Measurements from ENCODE around the gene BRD1. TPM values are rescaled to one million over a fixed set of nuclear protein-coding genes. Genes with fewer than 3 reads are reported as not detected.
"Not testable (repeated sequence)": the region's sequence is repeated elsewhere in the genome, so short reads cannot be mapped to it uniquely, and the experiment has no call there.

BRD1 gene
- total and polyA plus RNA-seq, 9 of the 15 experiments (the other 6 are each of a cell fraction or from before 2014, with no cell fraction given): 0.42 to 17.6 (median 5.5) TPM

DNA sequence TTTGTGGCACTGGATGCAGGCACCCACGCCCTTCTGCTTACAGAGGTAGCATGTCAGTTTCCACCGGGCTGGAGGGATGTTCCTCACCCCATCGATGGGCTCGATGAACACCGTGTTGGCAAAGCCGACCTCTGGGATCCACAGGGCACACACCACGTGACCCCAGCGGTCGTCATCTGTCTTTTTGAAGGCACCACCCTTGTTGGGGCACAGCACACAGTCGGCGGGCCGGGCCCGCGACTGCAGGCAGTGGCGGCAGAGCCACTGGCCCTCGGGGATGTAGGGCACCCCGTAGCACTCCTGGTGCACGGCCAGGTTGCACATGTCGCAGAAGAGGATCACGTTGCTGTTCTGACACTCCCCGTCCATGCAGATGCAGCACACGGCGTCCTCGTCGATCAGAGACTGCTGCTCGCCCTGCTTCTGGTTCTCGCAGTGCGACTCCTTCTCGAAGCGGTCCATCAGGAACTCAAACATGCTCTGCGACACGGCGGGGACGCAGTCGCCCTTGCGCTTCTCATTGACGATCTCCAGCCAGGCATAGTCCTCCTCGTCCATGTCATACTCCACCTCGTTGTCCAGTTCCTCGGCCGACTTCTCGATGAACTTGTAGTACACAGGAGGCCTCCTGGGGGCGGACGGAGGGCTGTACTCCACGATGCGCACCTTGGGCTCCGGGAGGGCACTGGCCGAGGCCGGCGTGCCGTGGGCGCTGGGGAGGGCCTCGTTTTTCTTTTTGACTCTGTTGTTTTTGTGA lies 4.2 kb downstream of the BRD1 start:
- no peak for FAIRE-seq

DNA sequence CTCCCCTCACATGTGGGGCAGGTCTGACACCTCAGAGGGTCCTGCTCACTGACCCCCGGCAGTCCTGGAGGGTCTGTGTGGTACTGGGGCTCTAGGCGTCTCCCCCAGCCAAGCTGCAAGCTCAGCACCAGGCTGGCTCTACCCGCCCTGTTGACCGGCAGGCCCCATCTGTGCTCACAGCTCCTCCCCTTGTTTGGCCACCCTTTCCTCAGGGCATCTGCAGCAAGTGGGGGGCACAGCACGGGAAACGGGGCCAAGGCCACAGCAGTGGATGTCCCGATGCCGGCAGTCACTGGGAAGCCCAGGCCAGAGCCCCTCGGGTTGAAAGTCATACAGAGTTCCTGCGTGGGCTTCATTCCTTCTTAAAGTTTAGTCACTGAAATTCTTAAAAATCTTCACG lies 5.9 kb downstream of the BRD1 start:
- POLR2A ChIA-PET: interaction anchor here (1.1 kb wide), 1 partner anchor 9 kb away, joined by 3 read pairs; no protein-coding TSS in a partner anchor
- H3K27me3 ChIP-seq (ENCODE audit: control insufficient read depth in 2 of 2, insufficient read depth in 2 of 2, low read length in 2 of 2); H2AFZ ChIP-seq (ENCODE audit: low read depth, low read length); H3K9me3 ChIP-seq (replicated peaks; ENCODE audit: control insufficient read depth, insufficient read depth, low read depth, low read length); CTCF ChIA-PET (ENCODE audit: low intra/inter-chr PET ratio); FAIRE-seq; H3K27ac ChIP-seq (ENCODE audit: extremely low read depth, low read depth, low read length); H3K4me3 ChIP-seq; H3K4me2 ChIP-seq (ENCODE audit: insufficient read depth, low read length); intact Hi-C loops (cut with micrococcal nuclease); ATAC-seq; H3K9me1 ChIP-seq (ENCODE audit: control insufficient read depth, insufficient read depth, low read length); DNase-seq (ENCODE audit: extremely low read depth in 1 of 4, low spot score in 3 of 4); BruUV-seq (replicated peaks): not testable (repeated sequence)
- Histone ChIP-seq H3K36me3 (ENCODE audit: control insufficient read depth, insufficient read depth, low read length) (peaks cover 76% of the 10 kb centered on the region; the same call in 2 of the 3 replicates), H3K9ac (ENCODE audit: insufficient read depth in 1 of 2, low read depth in 2 of 2, low read length in 2 of 2) (0 out of 4 replicates have a peak overlapping the region, but pooled peaks of 1 of the 2 experiments have one; percentile 36), H4K20me1 (replicated peaks; ENCODE audit: control insufficient read depth, insufficient read depth, low read length) (peaks cover 21% of the 10 kb centered on the region; the same call in 1 of the 2 replicates), H3K79me2 (ENCODE audit: control insufficient read depth, insufficient read depth, low read length) (peaks cover 89% of the 10 kb centered on the region), H3K4me1 (replicated peaks in 1 of 2; ENCODE audit: control insufficient read depth in 2 of 2, insufficient read depth in 2 of 2, low read length in 2 of 2) (peaks cover 7 to 32% of the 10 kb centered on the region in 2 experiments; a peak in 4 of 5 replicates)
- TF ChIP-seq RBFOX2 (IDR thresholded peaks at IDR 0.05; ENCODE audit: low read depth, low read length): peak; percentile 34; the same call in 1 of the 2 replicates
- WGBS (ENCODE audit: insufficient coverage, low coverage, missing lambda C conversion rate): 100% methylated on average over 6 of the region's 11 CpGs
- in situ Hi-C loops (cut with MboI): loop anchor here (10.0 kb wide), 1 partner anchor 93 kb away; the partner anchor contains the start of genes ALG12 and CRELD2

More for the DNA sequence above, 4.2 kb downstream of the BRD1 start:
- Histone ChIP-seq H3K4me2 (ENCODE audit: insufficient read depth, low read length) (no peak overlapping the region), H3K4me3 (no peak overlapping the region), H3K9ac (ENCODE audit: insufficient read depth in 1 of 2, low read depth in 2 of 2, low read length in 2 of 2) (no peak overlapping the region; a peak in 1 of 4 replicates), H3K79me2 (ENCODE audit: control insufficient read depth, insufficient read depth, low read length) (peaks cover 76% of the 10 kb centered on the region), H3K4me1 (replicated peaks in 1 of 2; ENCODE audit: control insufficient read depth in 2 of 2, insufficient read depth in 2 of 2, low read length in 2 of 2) (peaks cover 7 to 44% of the 10 kb centered on the region in 2 experiments; a peak in 4 of 5 replicates), H3K9me1 (ENCODE audit: control insufficient read depth, insufficient read depth, low read length) (no peaks in the 10 kb centered on the region), H3K27me3 (ENCODE audit: control insufficient read depth in 2 of 2, insufficient read depth in 2 of 2, low read length in 2 of 2) (no peaks in the 10 kb centered on the region), H4K20me1 (replicated peaks; ENCODE audit: control insufficient read depth, insufficient read depth, low read length) (peaks cover 21% of the 10 kb centered on the region; the same call in 1 of the 2 replicates), H2AFZ (ENCODE audit: low read depth, low read length) (no peak overlapping the region), H3K9me3 (replicated peaks; ENCODE audit: control insufficient read depth, insufficient read depth, low read depth, low read length) (no peaks in the 10 kb centered on the region), H3K36me3 (ENCODE audit: control insufficient read depth, insufficient read depth, low read length) (peaks cover 60% of the 10 kb centered on the region; the same call in 2 of the 3 replicates), H3K27ac (ENCODE audit: extremely low read depth, low read depth, low read length) (no peak overlapping the region)
- ATAC-seq: no peak
- DNase-seq (ENCODE audit: extremely low read depth in 1 of 4, low spot score in 3 of 4): no peak
- no peak for TF ChIP-seq SUPT5H (IDR thresholded peaks at IDR 0.05)
- peak; percentile 42; the same call in 1 of the 2 replicates for TF ChIP-seq RBFOX2 (IDR thresholded peaks at IDR 0.05; ENCODE audit: low read depth, low read length)
- ChIA-PET POLR2A (interaction anchor here (0.5 to 1.1 kb wide), 2 partner anchors 11 to 110 kb away, joined by 3 to 4 read pairs; no protein-coding TSS in a partner anchor), CTCF (ENCODE audit: low intra/inter-chr PET ratio) (no interaction called here)
- WGBS (ENCODE audit: insufficient coverage, low coverage, missing lambda C conversion rate): 94% methylated on average over 27 of the region's 53 CpGs
- no TSS peak for BruUV-seq (replicated peaks)
- intact Hi-C loops (cut with micrococcal nuclease): no loop called here
- in situ Hi-C loops (cut with MboI): loop anchor here (10.0 kb wide), 1 partner anchor 91 kb away; the partner anchor contains the start of genes ALG12 and CRELD2

All from K562 (cell line).